OCI-LY3 (cell line): Measurements from ENCODE around the gene PDILT.
"Not testable (repeated sequence)": the region's sequence is repeated elsewhere in the genome, so short reads cannot be mapped to it uniquely, and the experiment has no call there.

Source experiments
- H2AFZ ChIP-seq: fragments of 200-600, 300-600 bp; shearing (Covaris generic); 2 replicates; pipeline ENCODE4 v1.6.0; 2014; ENCODE audit warnings: antibody characterized with exemption, low read depth, low read length
- H3K27ac ChIP-seq: fragments of 200-600, 300-600 bp; sonication (generic); 2 replicates; pipeline ENCODE4 v1.5.1; 2014; ENCODE audit warnings: mild to moderate bottlenecking, low read length, moderate library complexity, mixed read lengths
- H3K27me3 ChIP-seq: fragments of 200-600, 300-600 bp; sonication (generic); 2 replicates; pipeline ENCODE4 v1.6.1; 2014; ENCODE audit warnings: low read depth, low read length, mixed read lengths
- H3K36me3 ChIP-seq: fragments of 200-600, 300-600 bp; sonication (generic); replicated peaks from 2 replicates; pipeline ENCODE3; 2014; ENCODE audit warnings: low read depth, low read length, mixed read lengths
- H3K4me1 ChIP-seq: fragments of 300-600, 200-600 bp; sonication (generic); 2 replicates; pipeline ENCODE4 v1.6.1; 2014; ENCODE audit warnings: low read length, mixed read lengths
- H3K4me2 ChIP-seq: fragments of 200-600, 300-600 bp; sonication (generic); 2 replicates; pipeline ENCODE4 v1.6.1; 2014; ENCODE audit warnings: low read length, mixed read lengths
- H3K4me3 ChIP-seq: fragments of 300-600, 200-600 bp; sonication (generic); 2 replicates; pipeline ENCODE4 v1.5.1; 2014; ENCODE audit warnings: antibody characterized with exemption, mild to moderate bottlenecking, low read length, moderate library complexity
- H3K79me2 ChIP-seq: fragments of 300-600, 200-600 bp; shearing (Covaris generic); 2 replicates; pipeline ENCODE4 v1.6.1; 2014; ENCODE audit warnings: mild to moderate bottlenecking, low read length, mixed read lengths
- H3K9ac ChIP-seq: fragments of 300-600, 200-600 bp; shearing (Covaris generic); 2 replicates; pipeline ENCODE4 v1.6.0; 2014; ENCODE audit warnings: mild to moderate bottlenecking, low read length, moderate library complexity
- H3K9me3 ChIP-seq: fragments of 200-600, 300-600 bp; shearing (Covaris generic); 2 replicates; pipeline ENCODE4 v1.6.1; 2014; ENCODE audit warnings: low read length, mixed read lengths; ENCODE audit not compliant: insufficient read depth
- H4K20me1 ChIP-seq: fragments of 200-600, 300-600 bp; sonication (generic); 2 replicates; pipeline ENCODE4 v1.6.1; 2016; ENCODE audit warnings: low read length, mixed read lengths; ENCODE audit not compliant: insufficient read depth
- EZH2phosphoT487 ChIP-seq: fragments of 200-600 bp; shearing (Covaris generic); IDR thresholded peaks from 2 replicates; pipeline ENCODE4 v1.6.1; 2018; ENCODE audit warnings: antibody characterized with exemption, mixed run types, low read depth
- TF ChIP-seq, protein P1 (sequence below): fragments of 200-600, 300-600 bp; sonication (generic); IDR thresholded peaks from 2 replicates; pipeline ENCODE4 v1.5.1; 2014; ENCODE audit warnings: antibody characterized with exemption, low read length, low read depth

Gene PDILT

DNA sequence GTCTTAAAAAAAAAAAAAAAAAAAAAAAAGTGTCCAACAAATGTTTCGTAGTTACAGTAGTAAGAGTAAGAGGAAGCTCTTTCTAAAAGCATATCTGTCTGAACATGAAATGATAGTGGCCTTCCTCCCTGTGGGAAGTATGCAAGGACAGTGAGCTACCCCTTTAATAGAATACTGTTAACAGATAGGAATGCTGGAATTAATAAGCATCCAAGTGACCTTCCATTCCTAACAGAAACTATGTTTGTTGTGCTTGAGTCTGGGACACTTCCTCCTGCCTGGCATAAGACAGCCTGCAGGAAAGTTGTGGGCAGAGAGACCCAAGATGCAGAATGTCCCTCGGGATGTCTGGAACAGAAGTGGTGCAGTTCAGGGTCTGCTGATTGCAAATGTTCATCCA is 34.4 kb upstream of the PDILT start:
- H3K27ac ChIP-seq, H3K36me3 ChIP-seq, H4K20me1 ChIP-seq, H3K4me1 ChIP-seq, H3K9ac ChIP-seq, H2AFZ ChIP-seq, H3K79me2 ChIP-seq, H3K4me3 ChIP-seq, H3K4me2 ChIP-seq, H3K27me3 ChIP-seq, H3K9me3 ChIP-seq: not testable (repeated sequence)

DNA sequence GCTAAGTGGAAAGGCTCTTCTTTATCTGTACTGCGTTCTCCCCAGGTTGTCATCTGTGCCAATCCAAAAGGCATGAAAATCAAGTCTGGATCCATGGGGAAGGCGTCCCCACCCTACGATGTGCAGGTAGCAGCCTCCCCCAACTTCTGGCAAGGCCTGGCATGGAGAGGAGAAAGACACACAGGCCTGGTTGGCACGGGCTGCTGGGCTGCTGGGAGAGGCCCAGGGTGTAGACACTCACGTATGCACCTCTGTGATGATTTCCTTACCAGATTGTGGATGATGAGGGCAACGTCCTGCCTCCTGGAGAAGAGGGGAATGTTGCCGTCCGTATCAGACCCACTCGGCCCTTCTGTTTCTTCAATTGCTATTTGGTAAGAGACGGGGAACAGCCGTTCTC is 26.4 kb upstream of the PDILT start:
- Histone ChIP-seq H3K4me2 (no peak overlapping the region), H4K20me1 (no peaks in the 10 kb centered on the region), H3K27ac (no peak overlapping the region), H3K4me3 (no peak overlapping the region), H3K36me3 (no peaks in the 10 kb centered on the region), H3K9me3 (no peaks in the 10 kb centered on the region), H3K27me3 (no peaks in the 10 kb centered on the region), H3K4me1 (no peaks in the 10 kb centered on the region), H3K9ac (no peak overlapping the region), H2AFZ (no peak overlapping the region), H3K79me2 (no peaks in the 10 kb centered on the region)
- TF ChIP-seq EZH2phosphoT487: no peak
- TF ChIP-seq, protein P1, sequence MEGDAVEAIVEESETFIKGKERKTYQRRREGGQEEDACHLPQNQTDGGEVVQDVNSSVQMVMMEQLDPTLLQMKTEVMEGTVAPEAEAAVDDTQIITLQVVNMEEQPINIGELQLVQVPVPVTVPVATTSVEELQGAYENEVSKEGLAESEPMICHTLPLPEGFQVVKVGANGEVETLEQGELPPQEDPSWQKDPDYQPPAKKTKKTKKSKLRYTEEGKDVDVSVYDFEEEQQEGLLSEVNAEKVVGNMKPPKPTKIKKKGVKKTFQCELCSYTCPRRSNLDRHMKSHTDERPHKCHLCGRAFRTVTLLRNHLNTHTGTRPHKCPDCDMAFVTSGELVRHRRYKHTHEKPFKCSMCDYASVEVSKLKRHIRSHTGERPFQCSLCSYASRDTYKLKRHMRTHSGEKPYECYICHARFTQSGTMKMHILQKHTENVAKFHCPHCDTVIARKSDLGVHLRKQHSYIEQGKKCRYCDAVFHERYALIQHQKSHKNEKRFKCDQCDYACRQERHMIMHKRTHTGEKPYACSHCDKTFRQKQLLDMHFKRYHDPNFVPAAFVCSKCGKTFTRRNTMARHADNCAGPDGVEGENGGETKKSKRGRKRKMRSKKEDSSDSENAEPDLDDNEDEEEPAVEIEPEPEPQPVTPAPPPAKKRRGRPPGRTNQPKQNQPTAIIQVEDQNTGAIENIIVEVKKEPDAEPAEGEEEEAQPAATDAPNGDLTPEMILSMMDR: no peak

- not testable (repeated sequence) for H3K27me3 ChIP-seq, H3K9me3 ChIP-seq, H3K4me3 ChIP-seq, H3K27ac ChIP-seq, H3K79me2 ChIP-seq, H3K36me3 ChIP-seq, H3K4me1 ChIP-seq, H3K9ac ChIP-seq, H3K4me2 ChIP-seq, H4K20me1 ChIP-seq, H2AFZ ChIP-seq
Measured at GRCh38 chr16:20430480-20430879, 25.9 kb upstream of the PDILT start.

- not testable (repeated sequence) for H3K4me3 ChIP-seq, H3K4me2 ChIP-seq, H3K36me3 ChIP-seq, H3K27me3 ChIP-seq, H2AFZ ChIP-seq, H3K4me1 ChIP-seq, H4K20me1 ChIP-seq, H3K9me3 ChIP-seq, H3K27ac ChIP-seq, H3K79me2 ChIP-seq, H3K9ac ChIP-seq
Measured at GRCh38 chr16:20429499-20429898, 25.0 kb upstream of the PDILT start.

DNA sequence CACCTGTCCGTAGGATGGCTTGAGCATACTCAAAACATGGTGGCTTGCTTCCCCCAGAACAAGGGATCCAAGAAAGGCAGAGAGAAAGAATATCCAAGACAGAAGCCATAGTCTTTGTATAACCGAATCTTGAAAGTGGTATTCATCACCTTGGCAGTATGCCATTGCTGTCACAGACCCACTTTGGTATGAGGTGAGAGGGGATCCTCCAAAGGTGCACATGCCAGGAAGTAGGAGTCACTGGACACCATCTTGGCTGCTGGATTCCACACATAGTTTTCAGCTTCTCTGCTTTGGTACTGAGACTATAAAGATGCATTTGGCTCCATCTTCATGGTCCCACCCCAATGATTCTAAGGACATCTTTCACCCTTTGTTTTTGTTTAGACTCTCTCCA is 22.9 kb upstream of the PDILT start:
- H3K4me3 ChIP-seq, H3K79me2 ChIP-seq, H3K4me2 ChIP-seq, H3K9ac ChIP-seq, H3K36me3 ChIP-seq, H3K27ac ChIP-seq, H3K4me1 ChIP-seq, H4K20me1 ChIP-seq, H3K9me3 ChIP-seq, H2AFZ ChIP-seq, H3K27me3 ChIP-seq: not testable (repeated sequence)

DNA sequence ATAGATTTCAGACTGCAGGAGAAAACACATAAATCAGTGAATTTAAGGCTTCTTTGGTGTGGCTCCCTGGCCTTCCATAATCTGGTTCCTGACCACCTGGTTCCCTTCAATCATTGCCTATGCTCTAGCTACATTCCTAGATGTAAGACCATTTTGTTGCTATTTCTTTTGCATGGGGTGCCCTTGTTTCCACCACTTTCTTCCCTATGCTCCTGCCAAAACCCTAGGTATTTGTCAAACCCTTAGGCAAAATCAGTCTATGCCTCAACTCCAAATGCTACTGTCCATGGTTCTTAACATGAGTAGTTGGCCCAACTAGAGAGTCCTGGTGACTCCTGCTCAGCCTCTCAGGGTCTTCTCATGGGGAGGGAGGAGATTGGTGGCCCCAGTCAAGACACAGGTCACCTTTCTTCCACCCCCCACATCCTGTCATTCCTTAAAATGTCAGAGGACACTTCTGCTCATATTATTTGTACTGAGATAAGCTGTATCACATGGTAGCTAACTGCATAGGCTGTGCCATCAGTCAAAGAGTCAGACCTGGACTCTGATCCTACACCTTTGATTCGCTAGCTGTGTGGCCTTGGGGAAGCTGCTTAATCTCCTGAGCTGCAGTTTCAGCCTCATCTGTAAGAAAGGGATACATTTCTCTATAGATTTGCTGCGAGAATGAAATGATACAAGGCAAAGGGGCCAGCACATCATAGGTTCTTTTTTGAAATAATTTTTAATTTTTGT is 19.8 kb upstream of the PDILT start:
- Histone ChIP-seq H2AFZ (no peak overlapping the region), H3K27me3 (no peaks in the 10 kb centered on the region), H3K9me3 (no peaks in the 10 kb centered on the region), H3K27ac (no peak overlapping the region), H3K36me3 (no peaks in the 10 kb centered on the region), H3K4me3 (no peak overlapping the region), H3K4me2 (no peak overlapping the region), H3K4me1 (no peaks in the 10 kb centered on the region), H3K9ac (no peak overlapping the region), H3K79me2 (no peaks in the 10 kb centered on the region), H4K20me1 (no peaks in the 10 kb centered on the region)
- TF ChIP-seq EZH2phosphoT487: no peak
- TF ChIP-seq, protein P1: no peak

- H3K9ac ChIP-seq, H3K4me1 ChIP-seq, H3K4me3 ChIP-seq, H3K9me3 ChIP-seq, H4K20me1 ChIP-seq, H3K27ac ChIP-seq, H3K79me2 ChIP-seq, H3K27me3 ChIP-seq, H3K36me3 ChIP-seq, H3K4me2 ChIP-seq, H2AFZ ChIP-seq: not testable (repeated sequence)
Measured at GRCh38 chr16:20423772-20424128, 19.2 kb upstream of the PDILT start.

DNA sequence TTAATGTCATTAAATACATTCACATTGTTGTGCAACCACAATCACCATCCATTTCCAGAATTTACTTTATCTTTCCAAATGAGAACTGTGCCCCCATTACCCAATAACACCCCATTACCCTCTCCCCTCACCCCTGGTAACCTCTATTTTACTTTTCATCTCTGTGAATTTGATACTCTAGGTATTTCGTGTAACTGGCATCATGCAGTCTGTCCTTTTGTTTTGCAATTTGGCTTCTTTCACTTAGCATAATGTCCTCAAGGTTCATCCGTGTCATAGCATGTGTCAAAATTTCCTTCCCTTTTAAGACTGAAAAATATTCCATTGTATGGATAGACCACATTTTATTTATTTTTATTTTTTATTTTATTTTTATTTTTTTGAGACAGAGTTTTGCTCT is 17.2 kb upstream of the PDILT start:
- H3K79me2 ChIP-seq, H3K4me2 ChIP-seq, H3K9me3 ChIP-seq, H3K27me3 ChIP-seq, H3K4me1 ChIP-seq, H4K20me1 ChIP-seq, H3K4me3 ChIP-seq, H3K27ac ChIP-seq, H2AFZ ChIP-seq, H3K9ac ChIP-seq, H3K36me3 ChIP-seq: not testable (repeated sequence)
